SK-N-SH (cell line): ENCODE data around the gene LYRM4. TPM values are rescaled to one million over a fixed set of nuclear protein-coding genes. Genes with fewer than 3 reads are reported as not detected.

Source experiments
- CTCF ChIA-PET: fragments of 300-600, 350-600 bp; formaldehyde crosslinking; extraction: SDS; loops from one replicate; lab custom pipeline; 2021; lab: Yijun Ruan, JAX
- POLR2A ChIA-PET: fragments of 350-600 bp; sonication (Branson Sonifier 250); formaldehyde crosslinking; extraction: SDS; loops from one replicate; lab custom pipeline; 2020; ENCODE audit warnings: antibody characterized with exemption, inconsistent platforms; lab: Yijun Ruan, JAX
- DNase-seq: peaks from one replicate; pipeline ENCODE4 v3.0.0; 2012
- H2AFZ ChIP-seq: fragments of 200-600 bp; sonication (generic); 2 replicates; pipeline ENCODE4 v1.8.1; 2016; ENCODE audit warnings: antibody characterized with exemption, mild to moderate bottlenecking, low read depth
- H3F3A ChIP-seq: fragments of 200-600 bp; sonication (generic); replicated peaks from 2 replicates; pipeline ENCODE3; 2016; ENCODE audit warnings: antibody characterized with exemption, mild to moderate bottlenecking; ENCODE audit not compliant: insufficient read depth
- H3K27ac ChIP-seq, 2 experiments: fragments of 200-500 bp in 1 of 2; fragments of 200-600 bp in 1 of 2; sonication (Bioruptor generic) in 1 of 2; sonication (generic), shearing (Covaris generic) in 1 of 2; 2 replicates each; pipeline versions ENCODE4 v1.5.1 to v1.6.1; 2014 to 2016; ENCODE audit warnings: low read depth in 2 of 2, inconsistent platforms in 1 of 2, low read length in 1 of 2, mild to moderate bottlenecking in 1 of 2, mixed read lengths in 1 of 2
- H3K27me3 ChIP-seq: fragments of 200-600 bp; sonication (generic), shearing (Covaris generic); 2 replicates; pipeline ENCODE4 v1.6.1; 2016; ENCODE audit warnings: mixed run types; ENCODE audit not compliant: insufficient read depth
- H3K36me3 ChIP-seq, 2 experiments: fragments of 200-500 bp in 1 of 2; fragments of 200-600 bp in 1 of 2; sonication (Bioruptor generic) in 1 of 2; sonication (generic) in 1 of 2; replicated peaks in 1 of 2; 2 replicates each; pipeline versions ENCODE3 to v1.5.1; 2014 to 2016; ENCODE audit warnings: low read length in 1 of 2, mild to moderate bottlenecking in 1 of 2; ENCODE audit not compliant: insufficient read depth in 2 of 2, control insufficient read depth in 1 of 2
- H3K4me1 ChIP-seq, 2 experiments: fragments of 200-500 bp in 1 of 2; fragments of 200-600 bp in 1 of 2; sonication (Bioruptor generic) in 1 of 2; sonication (generic), shearing (Covaris generic) in 1 of 2; 2 replicates each; pipeline versions ENCODE4 v1.5.1 to v1.6.1; 2014 to 2016; ENCODE audit warnings: low read depth in 1 of 2, low read length in 1 of 2, mixed run types in 1 of 2; ENCODE audit not compliant: insufficient read depth in 2 of 2, control insufficient read depth in 1 of 2
- H3K4me2 ChIP-seq: fragments of 200-600 bp; sonication (generic), shearing (Covaris generic); 2 replicates; pipeline ENCODE4 v1.6.1; 2017; ENCODE audit warnings: mixed run types
- H3K4me3 ChIP-seq, 2 experiments: fragments of 200-500 bp in 1 of 2; fragments of 200-600 bp in 1 of 2; sonication (Bioruptor generic) in 1 of 2; sonication (generic), shearing (Covaris generic) in 1 of 2; 2 replicates each; pipeline versions ENCODE4 v1.5.1 to v1.8.1; 2014 to 2016; ENCODE audit warnings: low read depth in 2 of 2, inconsistent platforms in 1 of 2, low read length in 1 of 2, mild to moderate bottlenecking in 1 of 2, mixed read lengths in 1 of 2, moderate library complexity in 1 of 2
- H3K79me2 ChIP-seq: fragments of 200-600 bp; sonication (generic); 2 replicates; pipeline ENCODE4 v1.8.1; 2017; ENCODE audit warnings: mild to moderate bottlenecking; ENCODE audit not compliant: insufficient read depth
- H3K9ac ChIP-seq: fragments of 200-600 bp; sonication (generic); 2 replicates; pipeline ENCODE4 v1.6.1; 2017; ENCODE audit warnings: mixed run types
- H3K9me2 ChIP-seq: fragments of 200-600 bp; sonication (generic); 2 replicates; pipeline ENCODE4 v1.6.1; 2017; ENCODE audit warnings: mixed run types
- H3K9me3 ChIP-seq: fragments of 200-600 bp; sonication (generic); 2 replicates; pipeline ENCODE4 v1.6.1; 2017; ENCODE audit warnings: mixed run types, mild to moderate bottlenecking, moderate library complexity
- H4K20me1 ChIP-seq: fragments of 200-600 bp; sonication (generic); 2 replicates; pipeline ENCODE4 v1.6.1; 2017; ENCODE audit warnings: mild to moderate bottlenecking, mixed run types; ENCODE audit not compliant: insufficient read depth
- CHD2 ChIP-seq: fragments of 150-350 bp; IDR thresholded peaks from 2 replicates; pipeline ENCODE4 v1.6.1; 2018; ENCODE audit warnings: low read length; ENCODE audit not compliant: partially characterized antibody
- FOXM1 ChIP-seq: IDR thresholded peaks from 2 replicates; pipeline ENCODE4 v1.4.0; 2012; ENCODE audit warnings: low read depth, mild to moderate bottlenecking
- NFIC ChIP-seq: IDR thresholded peaks from 2 replicates; pipeline ENCODE4 v1.4.0; 2012; ENCODE audit warnings: borderline replicate concordance
- NRF1 ChIP-seq: IDR thresholded peaks from 2 replicates; pipeline ENCODE4 v1.6.1; 2012; ENCODE audit warnings: low read depth, mild to moderate bottlenecking, low read length
- REST ChIP-seq: IDR thresholded peaks from 2 replicates; pipeline ENCODE4 v1.6.1; 2012; ENCODE audit warnings: mild to moderate bottlenecking, low read depth, low read length, moderate library complexity
- RFX5 ChIP-seq: IDR thresholded peaks from 2 replicates; pipeline ENCODE4 v1.6.1; 2012; ENCODE audit warnings: mild to moderate bottlenecking, improper control_type of control experiment, low read length
- SIN3A ChIP-seq: IDR thresholded peaks from 2 replicates; pipeline ENCODE4 v1.6.1; 2012; ENCODE audit warnings: low read depth, mild to moderate bottlenecking, low read length, moderate library complexity, borderline replicate concordance
- SMC3 ChIP-seq: IDR thresholded peaks from 2 replicates; pipeline ENCODE4 v1.6.1; 2012; ENCODE audit warnings: low read depth, low read length, improper control_type of control experiment
- WGBS: methylation state at CpG from one replicate; pipeline ENCODE4 v1.1.6; 2017; ENCODE audit warnings: low lambda C conversion rate; 5-methylcytosine and 5-hydroxymethylcytosine counted together
- polyA plus RNA-seq, 3 experiments: library from polyadenylated mRNA; depleted of rRNA; stranded (reverse); fragments of >200 nt; gene quantifications; 2 replicates each; pipeline ENCODE4 v1.2.3, GENCODE V29; 2012

LYRM4 gene
- polyA plus RNA-seq, 1 of the 3 experiments (the other 2 are of a cell fraction) = 37.2 TPM

- TF ChIP-seq REST = no peak
- Histone ChIP-seq H3K9ac (no peak overlapping the region), H3K9me3 (no peaks in the 10 kb centered on the region), H3K9me2 (no peaks in the 10 kb centered on the region), H4K20me1 (no peaks in the 10 kb centered on the region), H3K4me2 (no peak overlapping the region), H3F3A (peaks cover 7% of the 10 kb centered on the region), H3K4me3 (no peak overlapping the region), H3K79me2 (no peaks in the 10 kb centered on the region), H3K36me3 (no peaks in the 10 kb centered on the region), H3K27me3 (no peaks in the 10 kb centered on the region), H3K27ac (no peak overlapping the region), H2AFZ (no peak overlapping the region), H3K4me1 (peaks cover 0 to 13% of the 10 kb centered on the region in 2 experiments; a peak in 1 of 4 replicates)
- ChIA-PET POLR2A (no interaction called here), CTCF (interaction anchor here (0.9 to 1.3 kb wide), 3 partner anchors 22 to 49 kb away, joined by 3 to 4 read pairs (median 3); no protein-coding TSS in a partner anchor)
- no peak for DNase-seq
- 93% methylated on average over 5 of the region's 11 CpGs for WGBS
Observed at GRCh38 chr6:5192135-5192794, 68.5 kb downstream of the LYRM4 start.

- no peak overlapping the region for H3K4me3 ChIP-seq
- no peaks in the 10 kb centered on the region for H3K27me3 ChIP-seq
- 94% methylated on average over 3 of the region's 3 CpGs for WGBS
- peak overlapping the region in 1 of 2 experiments; percentile 72; a peak in 2 of 4 replicates for H3K27ac ChIP-seq
- no peak overlapping the region for H2AFZ ChIP-seq
- peaks cover 0 to 13% of the 10 kb centered on the region in 2 experiments; a peak in 1 of 4 replicates for H3K4me1 ChIP-seq
- H4K20me1 ChIP-seq = no peaks in the 10 kb centered on the region
- H3K36me3 ChIP-seq = no peaks in the 10 kb centered on the region
- no peaks in the 10 kb centered on the region for H3K79me2 ChIP-seq
- H3K4me2 ChIP-seq = no peak overlapping the region
- H3K9me2 ChIP-seq = no peaks in the 10 kb centered on the region
- H3K9ac ChIP-seq = no peak overlapping the region
- ChIA-PET CTCF (interaction anchor here (0.9 to 1.4 kb wide), 3 partner anchors 10 to 48 kb away, joined by 3 to 4 read pairs (median 4); no protein-coding TSS in a partner anchor), POLR2A (no interaction called here)
- H3K9me3 ChIP-seq = no peaks in the 10 kb centered on the region
- no peak for DNase-seq
- TF ChIP-seq SMC3 = no peak
- no peak for TF ChIP-seq CHD2
- no peak for TF ChIP-seq NRF1
- TF ChIP-seq SIN3A = no peak
- TF ChIP-seq RFX5 = no peak
- no peak for TF ChIP-seq NFIC
- no peak for TF ChIP-seq FOXM1
- H3F3A ChIP-seq = peaks cover 7% of the 10 kb centered on the region
Observed at GRCh38 chr6:5191722-5192121, 69.0 kb downstream of the LYRM4 start.
